Stimulated activated effector memory CD8-positive, alpha-beta T cell treated with anti-CD3 and anti-CD28 coated beads, Interleukin-12 subunit alpha, Interleukin-12 subunit beta, amount 100 ng/mL, for 72 hours (primary cell): ENCODE data around the gene PPAN.

Source experiments
- ATAC-seq: fragments of 150-1000 bp; cut with Tn5 transposase; 2 replicates; pipeline ENCODE4 v1.10.0; 2021
- DNase-seq, 2 donors: peaks; one replicate each; pipeline ENCODE4 v3.0.0; 2021 to 2022; ENCODE audit warnings: low spot score in 2 of 2
- H3K27ac Mint-ChIP-seq: one replicate; pipeline ENCODE4 v1.8.0; 2022; ENCODE audit warnings: mild to moderate bottlenecking, mixed read lengths
- H3K36me3 Mint-ChIP-seq: one replicate; pipeline ENCODE4 v1.8.0; 2022; ENCODE audit warnings: mild to moderate bottlenecking, mixed read lengths
- H3K4me1 Mint-ChIP-seq: one replicate; pipeline ENCODE4 v1.8.0; 2022; ENCODE audit warnings: mixed read lengths
- H3K4me3 Mint-ChIP-seq: one replicate; pipeline ENCODE4 v1.8.0; 2022; ENCODE audit warnings: mild to moderate bottlenecking, mixed read lengths
- H3K9me3 Mint-ChIP-seq: one replicate; pipeline ENCODE4 v1.8.0; 2022; ENCODE audit warnings: mixed read lengths

Gene PPAN, protein sequence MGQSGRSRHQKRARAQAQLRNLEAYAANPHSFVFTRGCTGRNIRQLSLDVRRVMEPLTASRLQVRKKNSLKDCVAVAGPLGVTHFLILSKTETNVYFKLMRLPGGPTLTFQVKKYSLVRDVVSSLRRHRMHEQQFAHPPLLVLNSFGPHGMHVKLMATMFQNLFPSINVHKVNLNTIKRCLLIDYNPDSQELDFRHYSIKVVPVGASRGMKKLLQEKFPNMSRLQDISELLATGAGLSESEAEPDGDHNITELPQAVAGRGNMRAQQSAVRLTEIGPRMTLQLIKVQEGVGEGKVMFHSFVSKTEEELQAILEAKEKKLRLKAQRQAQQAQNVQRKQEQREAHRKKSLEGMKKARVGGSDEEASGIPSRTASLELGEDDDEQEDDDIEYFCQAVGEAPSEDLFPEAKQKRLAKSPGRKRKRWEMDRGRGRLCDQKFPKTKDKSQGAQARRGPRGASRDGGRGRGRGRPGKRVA

GRCh38 chr19:10106100-10106936 lies at the start of gene PPAN:
Gene PPAN (plus strand): TSS chr19:10106362. CDS start chr19:10106395, 33 bp downstream.
- Mint-ChIP-seq H3K9me3 (no peaks in the 10 kb centered on the region), H3K4me1 (peaks cover 68% of the 10 kb centered on the region), H3K36me3 (peaks cover 85% of the 10 kb centered on the region), H3K4me3 (peak within 1 kb of the TSS; percentile 91), H3K27ac (peak within 1 kb of the TSS; percentile 95)
- peak; percentile 91 to 99 for DNase-seq
- ATAC-seq, result peak; percentile 78

- H3K36me3 Mint-ChIP-seq, result no peaks in the 10 kb centered on the region
- H3K9me3 Mint-ChIP-seq, result no peaks in the 10 kb centered on the region
- DNase-seq, result no peak
- H3K4me1 Mint-ChIP-seq, result no peaks in the 10 kb centered on the region
- ATAC-seq, result no peak
- H3K4me3 Mint-ChIP-seq, result no peak overlapping the region
- H3K27ac Mint-ChIP-seq, result no peak overlapping the region
Observed at GRCh38 chr19:10061717-10062310, 44.3 kb upstream of the PPAN start.

- peaks cover 17% of the 10 kb centered on the region for H3K4me1 Mint-ChIP-seq
- DNase-seq (no peak), ATAC-seq (peak; percentile 78)
- H3K27ac Mint-ChIP-seq, result peak overlapping the region; percentile 73
- no peaks in the 10 kb centered on the region for H3K9me3 Mint-ChIP-seq
- no peaks in the 10 kb centered on the region for H3K36me3 Mint-ChIP-seq
- H3K4me3 Mint-ChIP-seq, result no peak overlapping the region
Observed at GRCh38 chr19:10068205-10068604, 38.0 kb upstream of the PPAN start.

GRCh38 chr19:10069046-10069445 lies 37.1 kb upstream of the PPAN start:
- no peaks in the 10 kb centered on the region for H3K36me3 Mint-ChIP-seq
- H3K4me1 Mint-ChIP-seq, result peaks cover 17% of the 10 kb centered on the region
- no peaks in the 10 kb centered on the region for H3K9me3 Mint-ChIP-seq
- H3K27ac Mint-ChIP-seq, result no peak overlapping the region
- DNase-seq (no peak), ATAC-seq (no peak)
- no peak overlapping the region for H3K4me3 Mint-ChIP-seq

DNA sequence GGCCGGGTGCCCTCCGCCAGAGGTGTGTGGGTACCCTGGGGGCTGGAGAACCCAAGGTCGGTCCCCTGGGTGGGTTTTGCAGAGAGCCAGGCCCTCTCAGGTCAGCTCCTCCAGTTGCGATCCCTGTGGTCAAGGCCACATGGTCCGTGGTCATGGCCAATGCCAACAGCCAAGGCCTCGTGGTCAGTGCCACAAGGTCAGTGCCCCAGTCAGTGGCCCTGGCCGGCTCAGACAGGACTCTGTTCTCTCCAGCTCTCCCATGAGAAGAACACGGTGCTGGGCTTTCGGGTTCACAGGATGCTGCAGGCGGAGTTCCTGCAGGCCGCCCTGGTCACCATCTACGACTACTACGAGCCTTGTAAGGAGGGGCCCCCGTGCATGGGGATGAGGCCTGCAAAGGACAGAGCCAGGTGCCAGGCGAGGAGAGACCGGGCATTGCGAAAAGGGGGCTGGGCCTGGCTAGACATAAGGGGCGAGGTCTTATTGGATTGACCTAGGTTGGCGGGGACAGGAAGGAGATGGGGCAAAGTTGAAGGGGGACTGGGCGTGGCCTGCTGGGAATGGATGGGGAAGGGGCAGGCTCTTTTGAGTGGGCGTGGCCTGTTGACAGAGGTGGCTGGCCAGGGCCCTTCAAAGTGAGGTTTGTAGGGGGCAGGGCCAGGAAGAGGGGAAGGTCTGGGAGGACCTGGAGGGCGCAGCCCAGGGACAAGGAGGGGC lies 35.3 kb upstream of the PPAN start:
- no peaks in the 10 kb centered on the region for H3K36me3 Mint-ChIP-seq
- H3K4me3 Mint-ChIP-seq, result no peak overlapping the region
- no peak for ATAC-seq
- H3K27ac Mint-ChIP-seq, result no peak overlapping the region
- no peak for DNase-seq
- peaks cover 17% of the 10 kb centered on the region for H3K4me1 Mint-ChIP-seq
- no peaks in the 10 kb centered on the region for H3K9me3 Mint-ChIP-seq

DNA sequence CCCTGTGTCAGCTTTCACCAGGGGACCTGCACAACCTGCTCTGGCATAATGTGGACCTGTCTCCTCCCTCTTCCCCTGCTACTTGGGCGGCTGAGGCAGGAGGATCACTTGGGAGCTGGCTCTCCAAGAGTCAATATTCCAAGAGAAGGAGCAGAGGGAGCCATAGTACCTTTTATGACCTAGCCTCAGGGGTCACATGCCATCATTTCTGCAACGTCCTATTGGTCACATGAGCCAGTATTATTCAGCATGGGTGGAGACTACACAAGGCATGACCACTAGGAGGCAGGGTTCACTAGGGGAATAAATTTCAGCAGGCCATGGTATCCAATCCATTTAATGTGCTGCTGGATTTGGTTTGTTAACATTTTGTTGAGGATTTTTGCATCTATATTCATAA lies 32.0 kb upstream of the PPAN start:
- Mint-ChIP-seq H3K36me3 (no peaks in the 10 kb centered on the region), H3K27ac (no peak overlapping the region), H3K4me3 (no peak overlapping the region), H3K9me3 (no peaks in the 10 kb centered on the region), H3K4me1 (no peaks in the 10 kb centered on the region)
- ATAC-seq (peak; percentile 86), DNase-seq (peak in 1 of 2 donors; percentile 63)

- ATAC-seq (no peak), DNase-seq (no peak)
- Mint-ChIP-seq H3K4me3 (no peak overlapping the region), H3K27ac (no peak overlapping the region), H3K9me3 (no peaks in the 10 kb centered on the region), H3K36me3 (no peaks in the 10 kb centered on the region), H3K4me1 (no peaks in the 10 kb centered on the region)
Observed at GRCh38 chr19:10076535-10076934, 29.6 kb upstream of the PPAN start.

- Mint-ChIP-seq H3K4me1 (no peaks in the 10 kb centered on the region), H3K4me3 (no peak overlapping the region), H3K36me3 (no peaks in the 10 kb centered on the region), H3K27ac (no peak overlapping the region), H3K9me3 (no peaks in the 10 kb centered on the region)
- DNase-seq (no peak), ATAC-seq (no peak)
Observed at GRCh38 chr19:10078329-10078728, 27.8 kb upstream of the PPAN start.

DNA sequence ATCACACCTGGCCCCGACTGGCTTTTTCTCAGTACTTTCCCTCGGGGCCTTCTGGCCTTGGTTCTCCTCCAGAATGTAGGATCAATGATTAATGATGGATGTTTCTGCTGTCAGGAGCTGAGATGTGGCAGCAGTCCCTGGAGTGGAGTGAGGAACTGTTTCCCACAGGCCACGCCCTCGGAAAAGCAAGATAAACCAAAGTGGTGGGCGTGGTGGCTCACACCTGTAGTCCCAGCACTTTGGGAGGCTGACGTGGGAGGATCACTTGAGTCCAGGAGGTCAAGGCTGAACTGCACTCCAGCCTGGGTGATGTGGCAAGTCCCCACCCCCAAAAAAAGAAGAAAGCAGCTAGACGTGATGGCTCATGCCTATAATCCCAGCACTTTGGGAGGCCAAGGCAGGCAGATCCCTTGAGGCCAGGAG lies 27.1 kb upstream of the PPAN start:
- DNase-seq (no peak), ATAC-seq (no peak)
- Mint-ChIP-seq H3K4me1 (no peaks in the 10 kb centered on the region), H3K9me3 (no peaks in the 10 kb centered on the region), H3K36me3 (no peaks in the 10 kb centered on the region), H3K27ac (no peak overlapping the region), H3K4me3 (no peak overlapping the region)

GRCh38 chr19:10083911-10084310 lies 22.3 kb upstream of the PPAN start:
- Mint-ChIP-seq H3K27ac (no peak overlapping the region), H3K4me1 (peaks cover 8% of the 10 kb centered on the region), H3K36me3 (peaks cover 21% of the 10 kb centered on the region), H3K9me3 (no peaks in the 10 kb centered on the region), H3K4me3 (no peak overlapping the region)
- ATAC-seq (no peak), DNase-seq (no peak)

GRCh38 chr19:10084803-10085202 lies 21.4 kb upstream of the PPAN start:
- no peak overlapping the region for H3K27ac Mint-ChIP-seq

GRCh38 chr19:10085641-10086590 lies 20.2 kb upstream of the PPAN start, which contains the start of gene SHFL:
Gene SHFL (plus strand): TSS chr19:10086317. CDS start chr19:10086428, 111 bp downstream.
- DNase-seq (peak; percentile 76 to 92), ATAC-seq (peak; percentile 94)
- Mint-ChIP-seq H3K9me3 (no peaks in the 10 kb centered on the region), H3K36me3 (peaks cover 42% of the 10 kb centered on the region), H3K4me1 (peaks cover 19% of the 10 kb centered on the region), H3K27ac (peak within 1 kb of the TSS; percentile 85), H3K4me3 (peak within 1 kb of the TSS; percentile 80)

More at GRCh38 chr19:10084803-10085202, 21.4 kb upstream of the PPAN start:
- H3K36me3 Mint-ChIP-seq, result peaks cover 30% of the 10 kb centered on the region
- DNase-seq (no peak), ATAC-seq (no peak)
- no peaks in the 10 kb centered on the region for H3K9me3 Mint-ChIP-seq
- peaks cover 15% of the 10 kb centered on the region for H3K4me1 Mint-ChIP-seq
- peak overlapping the region; percentile 80 for H3K4me3 Mint-ChIP-seq

DNA sequence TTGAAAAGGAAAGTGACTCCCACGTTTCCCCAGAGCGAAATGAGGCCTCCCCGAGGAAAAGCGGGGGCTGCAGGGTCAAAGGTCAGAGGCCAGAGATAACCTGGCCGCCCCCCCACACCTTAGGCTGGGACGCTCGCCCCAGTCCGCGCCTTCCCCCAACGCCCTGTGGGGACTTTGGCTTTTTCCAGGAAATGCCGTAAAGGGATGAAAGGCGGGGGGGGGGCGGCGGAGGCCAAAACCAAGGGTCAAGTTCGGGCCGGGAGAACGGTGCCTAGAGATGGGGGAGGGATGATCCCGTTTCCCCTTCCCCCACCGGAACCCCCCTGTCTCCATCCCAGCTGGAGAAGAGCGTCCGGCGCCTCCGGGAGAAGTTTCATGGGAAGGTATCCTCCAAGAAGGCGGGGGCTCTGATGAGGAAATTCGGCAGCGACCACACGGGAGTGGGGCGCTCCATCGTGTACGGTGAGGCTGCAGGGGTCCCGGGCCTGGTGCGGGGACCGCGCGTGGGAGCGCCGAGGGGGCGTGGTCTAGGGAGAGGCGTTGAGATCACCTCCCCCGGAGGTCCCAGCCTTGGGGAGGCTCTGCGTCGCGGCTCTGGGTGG lies 19.5 kb upstream of the PPAN start:
- Mint-ChIP-seq H3K27ac (peak overlapping the region; percentile 85), H3K4me3 (peak overlapping the region; percentile 80), H3K9me3 (no peaks in the 10 kb centered on the region), H3K4me1 (peaks cover 23% of the 10 kb centered on the region), H3K36me3 (peaks cover 49% of the 10 kb centered on the region)
- DNase-seq (no peak), ATAC-seq (peak; percentile 47)
